GM19351 (cell line): Measurements from ENCODE around the gene HEXB.
A peak's percentile ranks its signal among the peaks of the same experiment; 100 is the strongest.
"Not testable (repeated sequence)": the region's sequence is repeated elsewhere in the genome, so short reads cannot be mapped to it uniquely, and the experiment has no call there.

Experiments
- ATAC-seq: cut with Tn5 transposase; IDR thresholded peaks from one replicate; pipeline ENCODE4 v1.9.1; 2021; ENCODE audit warnings: mild to moderate bottlenecking, moderate library complexity; ENCODE audit not compliant: unreplicated experiment

HEXB gene

GRCh38 chr5:74725331-74725730 lies 40.3 kb downstream of the HEXB start:
- no peak for ATAC-seq

DNA sequence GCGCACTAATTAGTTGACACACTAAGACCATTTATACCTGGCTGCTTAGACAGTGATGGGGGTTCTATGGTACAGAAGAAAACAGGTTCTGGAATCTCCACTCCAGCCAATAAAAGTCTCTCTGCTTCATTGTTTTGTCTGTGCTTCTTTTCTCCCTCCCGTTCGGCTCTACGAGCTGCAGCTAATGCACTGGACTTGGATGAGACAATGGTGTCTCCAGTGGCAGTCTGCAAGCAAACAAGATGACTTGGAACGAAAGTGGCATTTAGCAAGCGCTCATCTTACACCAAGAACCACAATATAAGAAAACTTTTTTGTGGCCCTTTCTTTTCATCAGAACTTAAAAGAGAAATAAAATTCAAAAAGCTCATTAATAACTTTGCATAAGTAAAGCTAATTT lies 51.7 kb downstream of the HEXB start:
- no peak for ATAC-seq

- ATAC-seq, result no peak
Observed at GRCh38 chr5:74738406-74738805, 53.4 kb downstream of the HEXB start.

DNA sequence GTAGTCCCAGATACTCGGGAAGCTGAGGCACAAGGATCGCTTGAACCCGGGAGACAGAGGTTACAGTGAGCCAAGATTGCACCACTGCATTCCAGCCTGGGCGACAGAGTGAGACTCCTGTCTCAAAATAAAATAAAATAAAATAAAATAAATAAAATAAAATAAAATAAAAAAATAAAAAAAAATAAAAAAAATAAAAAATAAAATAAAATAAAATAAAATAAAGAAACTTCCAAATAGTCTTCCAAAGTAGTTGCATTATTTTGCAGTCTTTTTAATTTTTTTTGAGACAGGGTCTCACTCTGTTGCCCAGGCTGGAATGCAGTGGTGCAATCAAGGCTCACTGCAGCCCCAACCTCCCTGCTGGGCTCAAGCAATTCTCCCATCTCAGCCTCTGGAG lies 63.7 kb downstream of the HEXB start:
- ATAC-seq, result not testable (repeated sequence)

DNA sequence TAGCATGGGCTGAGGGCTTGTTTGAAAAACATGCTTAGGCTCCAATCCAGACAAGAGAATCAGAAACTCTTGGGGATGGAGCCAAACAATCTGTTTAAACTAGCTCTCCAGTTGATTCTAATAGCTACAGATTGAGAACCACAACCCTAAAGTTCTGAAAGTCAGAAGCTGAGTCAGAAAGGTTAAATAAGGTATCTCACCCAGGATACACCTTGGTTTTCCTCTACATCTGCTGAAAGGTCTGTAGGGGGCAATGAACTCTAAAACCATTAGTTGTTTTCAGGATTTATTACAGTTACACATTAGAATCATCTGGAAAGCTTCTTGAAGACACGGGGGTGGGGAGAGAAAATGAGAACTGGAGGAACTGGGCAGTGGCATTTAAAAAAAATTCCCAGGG lies 76.2 kb downstream of the HEXB start:
- ATAC-seq, result no peak

GRCh38 chr5:74762599-74762998 lies 77.6 kb downstream of the HEXB start:
- ATAC-seq, result no peak

DNA sequence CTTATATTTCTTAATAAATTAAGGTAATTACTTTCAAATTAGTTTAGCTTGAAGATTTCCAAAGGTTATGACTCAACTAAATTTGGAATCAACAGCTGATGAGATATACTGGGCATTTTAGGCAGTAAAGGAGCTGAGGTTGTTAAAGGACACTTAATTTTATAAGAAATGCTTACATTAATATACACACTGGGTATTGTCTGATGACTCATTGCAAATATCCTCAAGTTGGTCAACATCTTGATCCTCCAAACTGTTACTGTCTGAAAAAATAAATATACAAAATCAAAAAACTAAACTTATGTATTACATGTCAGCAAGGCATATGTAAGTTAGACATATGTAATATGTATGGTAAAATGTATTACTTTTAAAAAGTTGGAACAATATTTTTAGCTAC lies 78.5 kb downstream of the HEXB start:
- no peak for ATAC-seq

GRCh38 chr5:74765201-74765600 lies 80.2 kb downstream of the HEXB start:
- ATAC-seq, result no peak

- ATAC-seq, result no peak
Observed at GRCh38 chr5:74765929-74766328, 80.9 kb downstream of the HEXB start.

DNA sequence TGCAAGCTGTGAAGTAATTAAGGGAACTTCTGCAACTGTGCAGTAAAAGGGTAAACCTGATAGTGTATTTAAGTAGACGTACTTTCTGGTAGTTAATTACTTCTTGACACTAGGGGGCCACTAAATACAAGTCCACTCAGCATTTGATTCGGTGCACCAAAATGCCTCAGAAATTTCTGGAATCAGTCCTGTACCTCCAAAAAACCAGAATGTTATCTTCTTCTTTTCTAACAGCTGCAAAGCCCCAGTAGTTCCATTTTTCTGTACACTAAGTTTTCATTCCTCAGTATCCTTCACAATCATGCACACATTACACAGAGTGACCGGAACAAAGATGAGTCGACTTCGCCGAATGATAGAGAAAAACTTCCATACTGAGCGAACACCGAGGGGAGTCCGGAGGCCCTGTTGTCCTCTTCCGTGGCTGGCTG lies 81.4 kb downstream of the HEXB start:
- peak; percentile 34 for ATAC-seq

DNA sequence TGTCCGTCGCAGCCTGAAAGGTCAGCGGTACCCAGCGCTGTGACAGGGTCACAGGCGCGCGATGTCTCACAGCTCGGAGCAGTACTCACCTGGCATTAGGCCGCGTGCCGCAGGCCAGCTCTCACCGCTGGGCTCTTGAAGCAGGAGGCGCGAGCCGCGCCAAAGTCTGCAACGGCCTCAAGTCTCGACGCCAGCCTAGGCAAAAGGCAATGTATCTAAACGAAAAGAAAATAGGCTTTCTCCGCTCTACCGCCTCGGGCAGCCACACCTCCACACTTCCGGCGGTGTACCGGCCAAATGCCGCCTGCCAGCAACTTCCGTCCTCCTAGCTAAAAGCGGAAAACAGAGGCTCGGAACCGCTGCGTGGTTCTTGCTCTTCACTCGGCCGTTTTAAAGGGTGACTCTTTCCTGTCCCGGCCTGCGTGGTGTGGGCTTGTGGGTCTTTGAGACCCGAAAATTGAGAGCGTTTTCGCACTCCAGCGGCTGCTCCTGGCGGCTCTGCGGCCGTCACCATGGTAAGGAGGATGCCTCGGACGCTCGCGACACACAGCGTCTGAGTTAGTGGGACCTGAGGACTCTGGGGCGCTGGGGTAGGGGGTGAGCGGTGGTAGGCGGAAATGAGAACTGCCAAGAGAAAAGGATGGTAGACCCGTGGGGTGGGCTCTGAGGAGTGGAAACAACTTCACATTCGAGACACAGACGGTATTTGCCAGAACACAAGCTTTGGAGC lies 82.0 kb downstream of the HEXB start, which contains the start of the genes GFM2 and NSA2:
Gene GFM2 (minus strand): TSS at position 269 of the 730 bp plus-strand sequence. CDS start 3,375 bp downstream, outside the sequence.
Gene NSA2 (plus strand): TSS at position 401 of the 730 bp plus-strand sequence. CDS start 112 bp downstream, at position 513.
- ATAC-seq, result peak; percentile 84

DNA sequence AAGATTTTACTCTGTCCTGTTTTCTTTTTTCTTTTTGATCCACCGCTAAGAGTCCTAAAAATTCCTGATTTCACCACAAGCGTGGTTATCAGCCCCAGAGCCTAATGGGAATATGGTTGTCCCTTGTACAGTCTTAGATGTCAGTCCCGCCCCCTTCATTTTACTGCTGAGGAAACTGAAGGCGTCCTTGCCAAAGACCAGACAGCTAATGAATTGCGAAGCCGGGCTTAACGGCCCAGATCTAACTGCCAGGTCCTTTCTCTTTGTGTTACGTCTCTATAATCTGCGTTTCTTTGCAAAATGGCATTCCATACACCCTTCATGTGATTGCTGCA lies 82.5 kb downstream of the HEXB start:
- peak; percentile 17 for ATAC-seq
